H1 (cell line): ENCODE results near the gene ATP6V0A4. TPM values are rescaled to one million over a fixed set of nuclear protein-coding genes. Genes with fewer than 3 reads are reported as not detected.

Experiments
- CHD1 ChIP-seq: IDR thresholded peaks from 2 replicates; pipeline ENCODE4 v1.6.1; 2012; ENCODE audit warnings: low read depth, low read length, improper control_type of control experiment
- EP300 ChIP-seq, 2 experiments: IDR thresholded peaks; 1 replicate in 1 of 2; 2 replicates in 1 of 2; pipeline ENCODE4 v1.6.1; 2011 to 2012; ENCODE audit warnings: low read depth in 2 of 2, low read length in 2 of 2, mild to moderate bottlenecking in 2 of 2, borderline replicate concordance in 1 of 2, inconsistent platforms in 1 of 2, moderate library complexity in 1 of 2
- EZH2 ChIP-seq: fragments of 200-600 bp; sonication (generic); IDR thresholded peaks from 2 replicates; pipeline ENCODE4 v1.7.1; 2012; ENCODE audit warnings: low read depth, mild to moderate bottlenecking, moderate library complexity, low read length, inconsistent platforms; ENCODE audit not compliant: severe bottlenecking
- KDM5A ChIP-seq: fragments of 200-600 bp; IDR thresholded peaks from 2 replicates; pipeline ENCODE4 v1.7.1; 2012; ENCODE audit warnings: mild to moderate bottlenecking, low read length, inconsistent platforms, mixed read lengths
- POLR2A ChIP-seq, 2 experiments: IDR thresholded peaks; 1 replicate in 1 of 2; 2 replicates in 1 of 2; pipeline ENCODE4 v1.6.1; 2011; ENCODE audit warnings: low read depth in 2 of 2, low read length in 2 of 2, mild to moderate bottlenecking in 2 of 2; ENCODE audit errors: control extremely low read depth in 1 of 2
- RFX5 ChIP-seq: IDR thresholded peaks from 2 replicates; pipeline ENCODE4 v1.6.1; 2011; ENCODE audit warnings: low read depth, low read length, improper control_type of control experiment, borderline replicate concordance
- polyA plus RNA-seq, 7 experiments: library from polyadenylated mRNA; depleted of rRNA in 3 of 7; stranded (reverse) in 5 of 7; unstranded in 2 of 7; fragments of >200 nt in 5 of 7; fragments of 200-250 nt in 2 of 7; gene quantifications; 1 replicate in 5 of 7; 2 replicates in 1 of 7; 4 replicates in 1 of 7; pipeline versions ENCODE4 v1.2.1 to v1.2.3, GENCODE V29; 2011 to 2013; ENCODE audit warnings: missing spikeins in 2 of 7, mixed read lengths in 2 of 7
- total RNA-seq: library from RNA; stranded (reverse); fragmentation: NEBNext Ultra II Directional; extraction: Animal tissue kit (Norgen Biotek cat#: 25700); gene quantifications from 2 replicates; pipeline ENCODE4 v1.2.1, GENCODE V29; 2021
- TF ChIP-seq, protein P1 (sequence below): IDR thresholded peaks from 2 replicates; pipeline ENCODE4 v1.6.1; 2012; ENCODE audit warnings: inconsistent platforms

The ATP6V0A4 gene
- total and polyA plus RNA-seq, 2 of the 8 experiments (the other 6 are each of a cell fraction or from before 2014, with no cell fraction given) = 0.47 to 1.6 TPM

DNA sequence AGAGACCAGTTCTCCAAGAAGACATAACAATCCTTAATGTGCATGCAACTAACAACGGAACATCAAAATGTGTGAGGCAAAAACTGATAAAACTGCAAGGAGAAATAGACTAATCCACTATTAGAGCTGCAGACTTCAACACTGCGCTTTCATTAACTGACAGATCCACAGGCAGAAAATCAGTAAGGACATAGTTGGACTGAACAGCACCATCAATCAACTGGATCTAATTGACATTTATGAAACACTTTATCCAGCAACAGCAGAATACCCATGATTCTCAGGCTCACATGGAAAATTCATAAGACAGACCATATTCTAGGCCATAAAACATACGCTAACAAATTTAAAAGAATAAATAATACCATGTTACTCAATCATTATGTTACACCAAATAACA is 21.6 kb upstream of the ATP6V0A4 start (continued):
- TF ChIP-seq EP300 (IDR thresholded peaks at IDR 0.05; ENCODE audit: borderline replicate concordance in 1 of 2, low read depth in 2 of 2, low read length in 2 of 2) (no peak), POLR2A (IDR thresholded peaks at IDR 0.05; ENCODE audit: control extremely low read depth in 1 of 2, low read depth in 2 of 2, low read length in 2 of 2) (no peak), KDM5A (no peak), RFX5 (no peak), EZH2 (no peak), CHD1 (no peak)
- TF ChIP-seq, protein P1, sequence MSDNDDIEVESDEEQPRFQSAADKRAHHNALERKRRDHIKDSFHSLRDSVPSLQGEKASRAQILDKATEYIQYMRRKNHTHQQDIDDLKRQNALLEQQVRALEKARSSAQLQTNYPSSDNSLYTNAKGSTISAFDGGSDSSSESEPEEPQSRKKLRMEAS = no peak
